Measurements from ENCODE around the gene LRRC75B. TPM values are rescaled to one million over a fixed set of nuclear protein-coding genes. Genes with fewer than 3 reads are reported as not detected.
A peak's percentile ranks its signal among the peaks of the same experiment; 100 is the strongest.

Gene LRRC75B
- total and polyA plus RNA-seq, 4 donors: 4.4 to 17.9 (median 11.1) TPM

GRCh38 chr22:24585461-24585860, 7.4 kb downstream of the LRRC75B start:
- Histone ChIP-seq H3K9me3 (ENCODE audit: control insufficient read depth in 4 of 4, insufficient read depth in 3 of 4, low read length in 3 of 4) (no peaks in the 10 kb centered on the region), H3K4me1 (ENCODE audit: control insufficient read depth in 5 of 5, insufficient read depth in 5 of 5, low read length in 5 of 5) (peaks cover 0 to 16% (median 4%) of the 10 kb centered on the region in 5 donors), H3K4me3 (no peak overlapping the region), H3K36me3 (ENCODE audit: control insufficient read depth in 4 of 4, insufficient read depth in 4 of 4, low read length in 4 of 4) (peaks cover 0 to 25% (median 13%) of the 10 kb centered on the region in 4 donors), H3K27ac (ENCODE audit: low read depth in 1 of 2, low read length in 1 of 2) (no peak overlapping the region), H3K27me3 (ENCODE audit: control insufficient read depth in 3 of 3, insufficient read depth in 3 of 3, low read length in 2 of 3) (no peaks in the 10 kb centered on the region), H3K9ac (ENCODE audit: insufficient read depth in 1 of 2, low read length in 2 of 2) (no peak overlapping the region)
- WGBS, 2 donors: 96% methylated on average over 3 of the region's 3 CpGs
- ATAC-seq (ENCODE audit: insufficient read depth, low FRiP score): no peak
- DNase-seq: no peak
- no peak for TF ChIP-seq CTCF (IDR thresholded peaks at IDR 0.05; ENCODE audit: control extremely low read depth, extremely low read depth)

- Histone ChIP-seq H3K4me3 (no peak overlapping the region), H3K27ac (ENCODE audit: low read depth in 1 of 2, low read length in 1 of 2) (no peak overlapping the region), H3K36me3 (ENCODE audit: control insufficient read depth in 4 of 4, insufficient read depth in 4 of 4, low read length in 4 of 4) (peaks cover 0 to 25% (median 13%) of the 10 kb centered on the region in 4 donors), H3K27me3 (ENCODE audit: control insufficient read depth in 3 of 3, insufficient read depth in 3 of 3, low read length in 2 of 3) (no peaks in the 10 kb centered on the region), H3K9ac (ENCODE audit: insufficient read depth in 1 of 2, low read length in 2 of 2) (no peak overlapping the region), H3K4me1 (ENCODE audit: control insufficient read depth in 5 of 5, insufficient read depth in 5 of 5, low read length in 5 of 5) (peaks cover 0 to 16% (median 4%) of the 10 kb centered on the region in 5 donors), H3K9me3 (ENCODE audit: control insufficient read depth in 4 of 4, insufficient read depth in 3 of 4, low read length in 3 of 4) (no peaks in the 10 kb centered on the region)
- ATAC-seq (ENCODE audit: insufficient read depth, low FRiP score): no peak
- TF ChIP-seq CTCF (IDR thresholded peaks at IDR 0.05; ENCODE audit: control extremely low read depth, extremely low read depth): no peak
- WGBS, 2 donors: 88 to 90% methylated on average over 10 of the region's 10 CpGs
- DNase-seq: no peak
These were observed 7.9 kb downstream of the LRRC75B start for GRCh38 chr22:24584871-24585411.

GRCh38 chr22:24584166-24584790, 8.6 kb downstream of the LRRC75B start:
- Histone ChIP-seq H3K4me1 (ENCODE audit: control insufficient read depth in 5 of 5, insufficient read depth in 5 of 5, low read length in 5 of 5) (peaks cover 0 to 16% (median 4%) of the 10 kb centered on the region in 5 donors), H3K27me3 (ENCODE audit: control insufficient read depth in 3 of 3, insufficient read depth in 3 of 3, low read length in 2 of 3) (no peaks in the 10 kb centered on the region), H3K36me3 (ENCODE audit: control insufficient read depth in 4 of 4, insufficient read depth in 4 of 4, low read length in 4 of 4) (peaks cover 0 to 23% (median 13%) of the 10 kb centered on the region in 4 donors), H3K27ac (ENCODE audit: low read depth in 1 of 2, low read length in 1 of 2) (no peak overlapping the region), H3K4me3 (no peak overlapping the region), H3K9me3 (ENCODE audit: control insufficient read depth in 4 of 4, insufficient read depth in 3 of 4, low read length in 3 of 4) (no peaks in the 10 kb centered on the region), H3K9ac (ENCODE audit: insufficient read depth in 1 of 2, low read length in 2 of 2) (peak overlapping the region in 1 of 2 donors; percentile 55)
- ATAC-seq (ENCODE audit: insufficient read depth, low FRiP score) (no peak), DNase-seq (no peak)
- TF ChIP-seq CTCF (IDR thresholded peaks at IDR 0.05; ENCODE audit: control extremely low read depth, extremely low read depth): no peak
- 93 to 96% methylated on average over 5 of the region's 5 CpGs for WGBS, 2 donors

Measured in lung (tissue), 12 donors.